Subcutaneous adipose tissue (tissue), 4 donors: Measurements from ENCODE around the gene GFPT1. TPM values are rescaled to one million over a fixed set of nuclear protein-coding genes. Genes with fewer than 3 reads are reported as not detected.

Experiments used
- total RNA-seq, 4 donors: library from RNA; depleted of rRNA; stranded (reverse); fragments of >200 nt; gene quantifications; one replicate each; pipeline ENCODE4 v1.1.0, GENCODE V29; 2016
- TF ChIP-seq, protein P1 (sequence below): fragments of 450-650 bp; IDR thresholded peaks from one replicate; pipeline ENCODE4 v1.5.1; 2016; ENCODE audit warnings: low read depth, mild to moderate bottlenecking, control low read depth, antibody characterized with exemption, moderate library complexity

The GFPT1 gene
- total RNA-seq, 4 donors from 2014 or later: 39.0 to 120 (median 63.9) TPM

DNA sequence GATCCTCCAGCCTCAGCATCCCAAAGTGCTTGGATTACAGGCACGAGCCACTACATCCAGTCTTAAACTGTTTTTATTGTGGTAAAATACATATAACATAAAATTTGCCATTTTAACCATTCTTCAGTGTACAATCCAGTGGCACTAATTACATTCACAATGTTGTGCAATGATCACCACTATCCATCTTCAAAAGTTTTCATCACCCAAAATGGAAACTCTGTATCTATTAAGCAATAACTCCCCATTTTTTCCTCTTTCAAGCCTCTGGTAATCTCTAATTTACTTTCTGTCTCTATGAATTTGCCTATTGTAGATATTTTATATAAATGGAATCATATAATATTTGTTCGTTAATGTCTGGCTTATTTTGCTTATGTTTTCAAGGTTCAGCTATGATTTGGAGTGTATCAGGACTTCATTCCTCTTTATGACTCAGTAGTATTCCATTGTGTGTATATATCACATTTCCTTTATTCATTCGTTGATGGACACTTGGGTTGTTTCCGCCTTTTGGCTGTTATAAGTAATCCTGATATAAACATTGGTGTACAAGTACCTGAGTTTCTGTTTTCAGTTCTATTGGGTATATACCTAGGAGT lies 71.8 kb downstream of the GFPT1 start:
- TF ChIP-seq, protein P1, sequence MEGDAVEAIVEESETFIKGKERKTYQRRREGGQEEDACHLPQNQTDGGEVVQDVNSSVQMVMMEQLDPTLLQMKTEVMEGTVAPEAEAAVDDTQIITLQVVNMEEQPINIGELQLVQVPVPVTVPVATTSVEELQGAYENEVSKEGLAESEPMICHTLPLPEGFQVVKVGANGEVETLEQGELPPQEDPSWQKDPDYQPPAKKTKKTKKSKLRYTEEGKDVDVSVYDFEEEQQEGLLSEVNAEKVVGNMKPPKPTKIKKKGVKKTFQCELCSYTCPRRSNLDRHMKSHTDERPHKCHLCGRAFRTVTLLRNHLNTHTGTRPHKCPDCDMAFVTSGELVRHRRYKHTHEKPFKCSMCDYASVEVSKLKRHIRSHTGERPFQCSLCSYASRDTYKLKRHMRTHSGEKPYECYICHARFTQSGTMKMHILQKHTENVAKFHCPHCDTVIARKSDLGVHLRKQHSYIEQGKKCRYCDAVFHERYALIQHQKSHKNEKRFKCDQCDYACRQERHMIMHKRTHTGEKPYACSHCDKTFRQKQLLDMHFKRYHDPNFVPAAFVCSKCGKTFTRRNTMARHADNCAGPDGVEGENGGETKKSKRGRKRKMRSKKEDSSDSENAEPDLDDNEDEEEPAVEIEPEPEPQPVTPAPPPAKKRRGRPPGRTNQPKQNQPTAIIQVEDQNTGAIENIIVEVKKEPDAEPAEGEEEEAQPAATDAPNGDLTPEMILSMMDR: no peak

DNA sequence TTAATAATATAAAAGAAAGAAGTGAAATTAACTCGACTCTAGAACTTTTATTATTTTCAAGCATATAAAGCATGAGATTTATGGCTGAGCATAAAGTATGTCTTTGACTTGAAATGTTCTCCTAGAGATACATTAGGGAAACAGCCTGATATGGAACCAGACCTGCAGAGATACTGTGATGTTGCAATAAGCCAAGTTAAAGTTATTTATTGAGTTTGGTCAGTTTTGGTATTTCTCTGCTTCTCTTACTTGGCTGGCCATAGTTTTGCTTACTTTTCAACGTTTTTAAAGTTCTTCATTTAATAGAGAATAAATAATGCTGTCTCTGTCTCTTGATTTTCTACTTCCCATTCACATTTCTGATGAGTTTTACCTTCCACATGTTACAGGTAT lies 76.0 kb downstream of the GFPT1 start:
- TF ChIP-seq, protein P1: no peak

DNA sequence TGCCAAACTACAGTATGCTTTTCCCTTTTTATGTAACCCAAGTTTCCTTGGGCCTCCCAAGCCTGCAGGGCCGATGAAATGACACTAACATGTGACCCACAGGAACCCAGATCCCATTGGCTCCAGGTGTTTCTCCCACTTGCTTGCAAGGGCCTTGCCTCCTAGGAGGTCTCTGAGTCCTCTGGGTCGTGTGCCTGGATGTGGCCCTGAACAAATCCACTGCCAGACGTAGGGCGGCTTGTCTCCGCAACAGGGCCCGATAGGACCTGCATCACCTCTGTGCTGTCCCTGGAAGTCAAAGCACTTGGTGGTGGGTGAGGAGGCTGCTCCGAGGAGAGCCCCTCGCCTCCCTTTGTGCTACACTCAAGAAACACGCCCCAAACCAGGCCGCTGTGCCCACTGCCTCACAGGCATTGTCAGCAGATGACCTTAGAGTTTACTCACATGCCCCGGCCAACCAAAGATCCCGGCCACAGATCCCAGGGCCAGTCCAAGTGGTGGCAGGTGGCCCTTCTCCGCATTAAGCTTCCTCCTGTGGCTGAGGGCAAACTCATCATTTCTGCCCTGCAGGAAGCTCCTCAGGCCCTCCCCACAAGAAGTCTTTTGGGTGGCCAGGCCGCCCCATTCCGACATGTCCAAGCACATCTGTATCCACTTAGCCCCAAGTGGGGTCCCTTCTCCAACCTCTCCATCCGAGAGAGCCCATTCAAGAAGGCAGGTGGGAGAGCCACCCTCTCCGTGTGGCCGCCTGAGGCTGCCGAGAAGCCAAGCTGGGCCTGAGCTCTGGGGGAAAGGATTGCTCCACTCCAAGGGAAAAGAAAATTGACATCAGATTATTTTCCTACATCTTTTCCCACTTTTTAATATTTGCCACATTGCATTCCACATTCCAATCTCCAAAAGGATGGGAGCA lies 76.7 kb downstream of the GFPT1 start:
- TF ChIP-seq, protein P1: no peak

DNA sequence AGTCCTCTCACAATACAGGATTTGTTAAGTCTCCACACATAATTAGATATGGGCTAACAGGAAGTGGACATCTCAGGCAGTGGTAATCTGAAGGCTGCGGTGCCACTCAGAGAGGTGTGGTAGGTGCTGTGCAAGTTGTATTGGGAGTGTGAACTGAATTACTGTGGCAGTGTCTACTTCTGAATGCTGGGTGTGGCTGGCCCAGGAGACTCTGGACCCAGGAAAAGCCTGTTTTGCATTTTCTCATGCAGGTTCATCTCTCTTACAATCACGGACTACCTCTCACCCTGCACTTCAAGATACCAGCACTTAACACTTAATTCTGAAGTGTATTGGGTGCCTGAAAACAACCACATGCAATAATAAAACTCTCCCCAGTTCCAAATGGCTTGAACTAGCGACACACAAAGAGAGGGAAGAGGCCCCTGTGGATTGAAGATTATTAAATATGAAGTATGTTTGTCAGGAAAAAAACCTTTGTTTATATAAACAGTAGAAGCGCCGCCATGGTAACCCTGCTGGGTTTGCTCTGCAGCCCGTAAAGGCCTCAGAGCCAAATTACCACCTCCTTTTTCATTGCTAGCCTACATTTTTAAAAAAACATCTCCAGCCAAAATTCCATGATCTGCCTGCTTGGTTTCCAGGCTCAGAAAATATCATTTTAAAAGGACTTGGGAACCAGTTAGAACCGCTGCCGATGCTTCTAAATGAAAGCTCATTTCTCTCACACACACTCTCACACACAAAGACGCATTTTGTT lies 77.5 kb downstream of the GFPT1 start:
- TF ChIP-seq, protein P1: no peak

DNA sequence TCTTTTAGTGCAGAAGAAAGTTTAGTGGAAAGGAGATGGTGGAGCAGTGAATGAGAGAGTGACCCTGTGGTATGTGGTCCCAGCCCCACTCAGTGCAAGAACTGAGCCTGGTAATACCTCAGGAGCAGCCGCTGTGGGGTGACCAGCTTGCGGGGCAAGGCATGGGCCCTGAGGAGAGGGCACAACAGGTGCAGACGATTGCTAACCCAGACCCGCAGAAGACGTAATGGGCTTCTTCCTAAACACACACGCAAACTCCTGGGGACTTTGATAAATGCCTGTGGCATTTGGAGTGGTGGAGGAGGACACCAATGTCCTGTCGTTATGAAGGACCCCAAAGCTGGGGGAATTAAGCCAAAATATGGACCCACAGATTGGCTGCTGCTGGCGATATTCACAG lies 78.7 kb downstream of the GFPT1 start:
- TF ChIP-seq, protein P1: no peak

DNA sequence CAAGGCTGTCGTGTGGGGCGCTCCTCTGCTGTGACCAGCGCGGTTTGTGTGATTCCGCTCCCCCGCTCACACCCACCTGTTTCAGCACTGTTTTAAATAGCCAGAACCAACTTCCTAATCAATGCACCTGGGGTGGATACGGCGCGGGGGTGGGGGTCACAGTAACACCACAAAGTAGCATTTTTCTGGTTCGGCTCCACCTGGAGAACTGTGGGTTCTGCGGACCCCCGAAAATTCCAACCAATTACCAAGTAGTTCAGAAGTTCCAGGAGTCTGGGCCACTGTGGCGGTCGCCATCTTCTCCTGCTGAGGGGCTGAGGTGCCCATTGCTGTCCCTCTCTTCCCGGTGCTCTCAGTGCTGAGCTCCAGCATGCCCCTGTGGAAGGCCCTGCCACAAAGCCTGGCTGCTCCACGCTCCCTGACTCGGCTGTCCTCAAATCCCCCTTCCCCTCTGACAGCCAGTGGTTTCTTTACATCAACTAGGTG lies 79.4 kb downstream of the GFPT1 start:
- TF ChIP-seq, protein P1: no peak
